Effector memory CD4-positive, alpha-beta T cell (primary cell): ENCODE results near the gene PTPRN2.
"Not testable (repeated sequence)": the region's sequence is repeated elsewhere in the genome, so short reads cannot be mapped to it uniquely, and the experiment has no call there.

Experiments used
- DNase-seq, 3 donors: peaks; one replicate each; pipeline ENCODE4 v3.0.0-alpha.2; 2020
- H3K27ac ChIP-seq: 2 replicates; pipeline ENCODE4 v1.7.0; 2013; ENCODE audit warnings: mild to moderate bottlenecking, low read length, moderate library complexity; ENCODE audit not compliant: insufficient read depth, poor library complexity, severe bottlenecking
- H3K27me3 ChIP-seq: replicated peaks from 2 replicates; pipeline ENCODE4 v1.7.0; 2013; ENCODE audit warnings: mild to moderate bottlenecking, low read length; ENCODE audit not compliant: insufficient read depth, control insufficient read depth, poor library complexity, severe bottlenecking
- H3K36me3 ChIP-seq: 2 replicates; pipeline ENCODE4 v1.7.0; 2013; ENCODE audit warnings: mild to moderate bottlenecking, low read length, moderate library complexity; ENCODE audit not compliant: control insufficient read depth, insufficient read depth
- H3K4me1 ChIP-seq: 2 replicates; pipeline ENCODE4 v1.7.0; 2013; ENCODE audit warnings: low read length, mild to moderate bottlenecking; ENCODE audit not compliant: control insufficient read depth, insufficient read depth, poor library complexity, severe bottlenecking
- H3K4me3 ChIP-seq: 2 replicates; pipeline ENCODE4 v1.7.0; 2013; ENCODE audit warnings: low read length, low read depth, mild to moderate bottlenecking; ENCODE audit not compliant: insufficient read depth, poor library complexity, severe bottlenecking
- H3K9me3 ChIP-seq: 2 replicates; pipeline ENCODE4 v1.7.0; 2013; ENCODE audit warnings: mild to moderate bottlenecking, low read length, moderate library complexity; ENCODE audit not compliant: control insufficient read depth

Gene PTPRN2

GRCh38 chr7:158203948-158204347 lies 383.7 kb downstream of the PTPRN2 start:
- not testable (repeated sequence) for H3K9me3 ChIP-seq, H3K4me3 ChIP-seq, DNase-seq, H3K27me3 ChIP-seq, H3K27ac ChIP-seq, H3K4me1 ChIP-seq, H3K36me3 ChIP-seq

GRCh38 chr7:158194365-158194900 lies 393.2 kb downstream of the PTPRN2 start:
- Histone ChIP-seq H3K27me3 (no peaks in the 10 kb centered on the region), H3K9me3 (no peaks in the 10 kb centered on the region)

GRCh38 chr7:158193446-158193845 lies 394.2 kb downstream of the PTPRN2 start:
- no peaks in the 10 kb centered on the region for H3K27me3 ChIP-seq
- no peak for DNase-seq
- no peaks in the 10 kb centered on the region for H3K36me3 ChIP-seq
- H3K4me1 ChIP-seq: no peaks in the 10 kb centered on the region
- no peak overlapping the region for H3K27ac ChIP-seq
- H3K4me3 ChIP-seq: no peak overlapping the region
- no peaks in the 10 kb centered on the region for H3K9me3 ChIP-seq

More at GRCh38 chr7:158194365-158194900, 393.2 kb downstream of the PTPRN2 start:
- no peaks in the 10 kb centered on the region for H3K36me3 ChIP-seq
- no peak overlapping the region for H3K4me3 ChIP-seq
- H3K4me1 ChIP-seq: no peaks in the 10 kb centered on the region
- DNase-seq: no peak
- no peak overlapping the region for H3K27ac ChIP-seq

GRCh38 chr7:158192956-158193355 lies 394.7 kb downstream of the PTPRN2 start:
- H3K36me3 ChIP-seq: no peaks in the 10 kb centered on the region
- H3K27ac ChIP-seq: no peak overlapping the region
- no peak overlapping the region for H3K4me3 ChIP-seq
- H3K9me3 ChIP-seq: no peaks in the 10 kb centered on the region
- no peak for DNase-seq
- H3K27me3 ChIP-seq: no peaks in the 10 kb centered on the region
- no peaks in the 10 kb centered on the region for H3K4me1 ChIP-seq

GRCh38 chr7:158192184-158192835 lies 395.3 kb downstream of the PTPRN2 start:
- no peaks in the 10 kb centered on the region for H3K36me3 ChIP-seq
- H3K4me3 ChIP-seq: no peak overlapping the region
- no peaks in the 10 kb centered on the region for H3K9me3 ChIP-seq
- H3K27ac ChIP-seq: no peak overlapping the region
- no peaks in the 10 kb centered on the region for H3K27me3 ChIP-seq
- no peaks in the 10 kb centered on the region for H3K4me1 ChIP-seq
- DNase-seq: no peak

GRCh38 chr7:158191671-158192070 lies 396.0 kb downstream of the PTPRN2 start:
- Histone ChIP-seq H3K4me1 (no peaks in the 10 kb centered on the region), H3K36me3 (no peaks in the 10 kb centered on the region), H3K27me3 (no peaks in the 10 kb centered on the region), H3K9me3 (no peaks in the 10 kb centered on the region), H3K4me3 (no peak overlapping the region), H3K27ac (no peak overlapping the region)
- DNase-seq: no peak

- no peak overlapping the region for H3K27ac ChIP-seq
- H3K4me3 ChIP-seq: no peak overlapping the region
- no peaks in the 10 kb centered on the region for H3K9me3 ChIP-seq
- H3K36me3 ChIP-seq: no peaks in the 10 kb centered on the region
- DNase-seq: no peak
- no peaks in the 10 kb centered on the region for H3K4me1 ChIP-seq
- no peaks in the 10 kb centered on the region for H3K27me3 ChIP-seq
Measured at GRCh38 chr7:158190756-158191155, 396.9 kb downstream of the PTPRN2 start.

- Histone ChIP-seq H3K4me3 (no peak overlapping the region), H3K4me1 (no peaks in the 10 kb centered on the region), H3K9me3 (no peaks in the 10 kb centered on the region), H3K27me3 (no peaks in the 10 kb centered on the region), H3K27ac (no peak overlapping the region), H3K36me3 (no peaks in the 10 kb centered on the region)
- DNase-seq: no peak
Measured at GRCh38 chr7:158188676-158189075, 398.9 kb downstream of the PTPRN2 start.

GRCh38 chr7:158187694-158187994 lies 400.0 kb downstream of the PTPRN2 start:
- no peaks in the 10 kb centered on the region for H3K9me3 ChIP-seq

GRCh38 chr7:158186864-158187693 lies 400.5 kb downstream of the PTPRN2 start:
- no peak overlapping the region for H3K4me3 ChIP-seq
- H3K27me3 ChIP-seq: no peaks in the 10 kb centered on the region
- H3K9me3 ChIP-seq: no peaks in the 10 kb centered on the region
- H3K27ac ChIP-seq: no peak overlapping the region
- no peaks in the 10 kb centered on the region for H3K4me1 ChIP-seq
- no peaks in the 10 kb centered on the region for H3K36me3 ChIP-seq
- no peak for DNase-seq

More at GRCh38 chr7:158187694-158187994, 400.0 kb downstream of the PTPRN2 start:
- no peak overlapping the region for H3K4me3 ChIP-seq
- no peaks in the 10 kb centered on the region for H3K27me3 ChIP-seq
- H3K36me3 ChIP-seq: no peaks in the 10 kb centered on the region
- no peak overlapping the region for H3K27ac ChIP-seq
- no peak for DNase-seq
- H3K4me1 ChIP-seq: no peaks in the 10 kb centered on the region
